Measurements from ENCODE around the gene GSDMA.

DNA sequence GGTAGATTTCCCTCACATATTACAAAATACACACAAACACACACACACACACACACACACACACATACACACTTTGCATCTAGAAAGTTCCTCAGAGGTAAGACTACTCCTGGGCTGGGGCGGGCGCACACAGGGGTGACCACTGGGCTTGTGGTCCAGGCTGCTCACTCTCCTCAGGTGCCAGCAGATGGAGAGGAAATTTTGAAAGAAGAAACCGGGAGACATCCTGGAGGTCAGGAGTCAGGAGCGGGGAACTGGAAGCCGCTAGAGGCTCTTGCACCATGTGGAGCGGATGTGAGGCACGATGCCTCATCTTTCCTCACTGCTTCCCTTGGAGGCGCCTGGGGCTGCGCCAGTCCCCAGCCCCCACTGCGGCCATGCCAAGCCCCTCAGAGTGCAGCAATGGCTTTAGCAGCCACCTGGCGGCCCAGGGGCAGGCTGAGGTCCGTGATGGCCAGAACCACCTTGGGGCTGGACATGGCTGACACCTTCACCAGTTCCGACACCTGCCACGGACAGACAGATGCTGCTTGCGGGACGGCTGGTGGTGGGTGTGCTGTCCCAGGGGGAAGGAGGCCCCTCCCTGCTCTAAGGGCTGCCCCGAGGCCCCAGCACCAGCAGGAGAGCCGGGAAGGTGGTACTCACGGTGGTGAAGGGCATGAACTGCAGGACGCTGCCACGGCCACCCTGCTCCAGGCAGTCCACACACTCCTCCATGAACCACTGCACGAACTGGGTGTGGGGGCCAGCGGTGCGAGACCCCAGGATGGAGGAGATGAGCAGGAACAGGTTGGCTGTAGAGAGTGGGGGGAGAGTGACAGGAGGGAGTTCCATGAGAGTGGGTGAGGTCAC is 56.6 kb downstream of the GSDMA start:
- no peak for TF ChIP-seq POLR2A (IDR thresholded peaks at IDR 0.05; ENCODE audit: low read length)
- TF ChIP-seq GATA1 (IDR thresholded peaks at IDR 0.05; ENCODE audit: low read depth, low read length) = no peak
